ENCODE results near the gene SLC24A3.

The SLC24A3 gene

DNA sequence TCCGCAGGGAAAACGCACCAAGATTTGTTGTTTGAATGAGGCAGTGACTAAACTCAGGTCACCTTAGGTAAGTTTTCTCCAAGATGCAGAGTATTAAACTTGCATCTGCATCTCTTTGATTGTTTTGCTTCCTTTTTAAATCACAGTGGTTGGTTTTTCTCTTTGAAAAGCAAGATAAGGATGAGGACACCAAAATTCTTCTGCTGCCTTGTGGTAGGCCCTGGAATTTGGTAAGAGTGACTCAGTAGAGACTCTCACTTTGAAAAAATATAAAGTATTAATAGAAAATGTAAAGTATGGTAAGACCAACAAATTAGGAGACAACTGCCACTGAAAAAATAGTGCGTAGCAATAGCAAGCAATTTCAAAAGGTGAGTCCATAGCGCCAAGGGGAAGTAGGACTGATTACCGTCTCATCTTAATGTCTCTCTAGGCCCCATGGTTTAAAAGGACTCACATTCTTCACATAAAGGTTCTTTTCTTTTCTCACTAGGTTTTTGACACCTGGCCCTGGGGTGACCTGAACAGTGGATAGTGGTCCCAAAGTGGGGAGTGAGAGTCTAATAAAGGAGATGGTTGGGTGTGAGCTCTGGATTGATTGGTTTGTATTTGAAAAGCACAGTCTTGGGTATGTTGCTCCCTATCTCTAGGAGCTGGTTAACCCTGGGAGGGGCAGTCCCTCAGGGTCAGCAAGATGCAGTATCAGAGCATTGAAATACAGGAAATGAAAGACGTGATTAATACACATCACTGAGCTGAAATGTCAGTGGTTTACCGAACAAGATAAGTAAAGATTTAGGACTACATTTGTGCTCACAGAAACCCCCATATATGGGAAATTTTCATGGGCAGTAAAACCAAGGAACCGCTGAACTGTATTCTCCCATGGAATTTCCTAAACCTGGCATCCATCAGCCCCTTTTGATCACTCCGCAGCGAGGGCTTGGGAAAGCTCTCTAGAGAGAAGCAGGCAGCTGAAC is 221.2 kb downstream of the SLC24A3 start:
- H3K27me3 ChIP-seq = no peaks in the 10 kb centered on the region
- H3K27ac ChIP-seq = no peak overlapping the region
- H3K4me3 ChIP-seq (ENCODE audit: low read depth in 1 of 2, low read length in 1 of 2) = no peak overlapping the region
- peaks cover 10 to 20% of the 10 kb centered on the region in 2 experiments for H3K4me1 ChIP-seq (ENCODE audit: control insufficient read depth in 1 of 2, insufficient read depth in 1 of 2, low read depth in 1 of 2, low read length in 1 of 2)
- no peaks in the 10 kb centered on the region for H3K36me3 ChIP-seq
- no peaks in the 10 kb centered on the region for H3K9me3 ChIP-seq
- TF ChIP-seq, protein P1, sequence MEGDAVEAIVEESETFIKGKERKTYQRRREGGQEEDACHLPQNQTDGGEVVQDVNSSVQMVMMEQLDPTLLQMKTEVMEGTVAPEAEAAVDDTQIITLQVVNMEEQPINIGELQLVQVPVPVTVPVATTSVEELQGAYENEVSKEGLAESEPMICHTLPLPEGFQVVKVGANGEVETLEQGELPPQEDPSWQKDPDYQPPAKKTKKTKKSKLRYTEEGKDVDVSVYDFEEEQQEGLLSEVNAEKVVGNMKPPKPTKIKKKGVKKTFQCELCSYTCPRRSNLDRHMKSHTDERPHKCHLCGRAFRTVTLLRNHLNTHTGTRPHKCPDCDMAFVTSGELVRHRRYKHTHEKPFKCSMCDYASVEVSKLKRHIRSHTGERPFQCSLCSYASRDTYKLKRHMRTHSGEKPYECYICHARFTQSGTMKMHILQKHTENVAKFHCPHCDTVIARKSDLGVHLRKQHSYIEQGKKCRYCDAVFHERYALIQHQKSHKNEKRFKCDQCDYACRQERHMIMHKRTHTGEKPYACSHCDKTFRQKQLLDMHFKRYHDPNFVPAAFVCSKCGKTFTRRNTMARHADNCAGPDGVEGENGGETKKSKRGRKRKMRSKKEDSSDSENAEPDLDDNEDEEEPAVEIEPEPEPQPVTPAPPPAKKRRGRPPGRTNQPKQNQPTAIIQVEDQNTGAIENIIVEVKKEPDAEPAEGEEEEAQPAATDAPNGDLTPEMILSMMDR (IDR thresholded peaks at IDR 0.05) = no peak

DNA sequence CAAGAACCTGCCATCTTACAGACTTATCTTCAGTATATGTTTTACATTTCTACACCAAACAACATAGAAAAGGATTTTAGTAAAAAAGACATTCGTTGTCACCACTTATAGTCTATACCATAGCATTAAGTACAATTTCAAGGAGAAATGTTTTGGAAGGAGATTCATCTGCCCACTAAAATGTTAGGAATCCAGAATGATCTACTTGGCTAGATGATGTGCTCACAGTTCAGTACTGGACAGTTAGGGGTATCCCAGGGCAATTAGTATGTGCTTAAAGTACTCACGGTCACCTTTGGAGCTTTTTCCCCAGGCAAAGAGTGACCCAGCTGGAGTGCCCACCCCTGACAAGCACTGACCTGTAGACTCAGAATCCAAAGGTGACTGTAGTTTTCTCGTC is 222.9 kb downstream of the SLC24A3 start:
- Histone ChIP-seq H3K36me3 (no peaks in the 10 kb centered on the region), H3K27ac (no peak overlapping the region), H3K9me3 (no peaks in the 10 kb centered on the region), H3K4me3 (ENCODE audit: low read depth in 1 of 2, low read length in 1 of 2) (no peak overlapping the region), H3K4me1 (ENCODE audit: control insufficient read depth in 1 of 2, insufficient read depth in 1 of 2, low read depth in 1 of 2, low read length in 1 of 2) (peaks cover 0 to 5% of the 10 kb centered on the region in 2 experiments), H3K27me3 (no peaks in the 10 kb centered on the region)
- TF ChIP-seq, protein P1 (IDR thresholded peaks at IDR 0.05) = no peak

GRCh38 chr20:19435821-19436220 is 223.4 kb downstream of the SLC24A3 start:
- no peaks in the 10 kb centered on the region for H3K36me3 ChIP-seq
- TF ChIP-seq, protein P1 (IDR thresholded peaks at IDR 0.05) = no peak

GRCh38 chr20:19438488-19438887 is 226.0 kb downstream of the SLC24A3 start:
- no peaks in the 10 kb centered on the region for H3K36me3 ChIP-seq
- no peaks in the 10 kb centered on the region for H3K27me3 ChIP-seq
- TF ChIP-seq, protein P1 (IDR thresholded peaks at IDR 0.05) = no peak
- H3K27ac ChIP-seq = no peak overlapping the region
- no peaks in the 10 kb centered on the region for H3K4me1 ChIP-seq (ENCODE audit: control insufficient read depth in 1 of 2, insufficient read depth in 1 of 2, low read depth in 1 of 2, low read length in 1 of 2)
- H3K4me3 ChIP-seq (ENCODE audit: low read depth in 1 of 2, low read length in 1 of 2) = no peak overlapping the region
- H3K9me3 ChIP-seq = no peaks in the 10 kb centered on the region

More at GRCh38 chr20:19435821-19436220, 223.4 kb downstream of the SLC24A3 start:
- Histone ChIP-seq H3K9me3 (no peaks in the 10 kb centered on the region), H3K4me3 (ENCODE audit: low read depth in 1 of 2, low read length in 1 of 2) (no peak overlapping the region), H3K27me3 (no peaks in the 10 kb centered on the region), H3K4me1 (ENCODE audit: control insufficient read depth in 1 of 2, insufficient read depth in 1 of 2, low read depth in 1 of 2, low read length in 1 of 2) (peaks cover 0 to under 1% of the 10 kb centered on the region in 2 experiments), H3K27ac (no peak overlapping the region)

GRCh38 chr20:19440660-19441527 is 228.5 kb downstream of the SLC24A3 start:
- no peak overlapping the region for H3K27ac ChIP-seq
- no peaks in the 10 kb centered on the region for H3K9me3 ChIP-seq
- H3K27me3 ChIP-seq = no peaks in the 10 kb centered on the region
- H3K4me3 ChIP-seq (ENCODE audit: low read depth in 1 of 2, low read length in 1 of 2) = no peak overlapping the region
- H3K36me3 ChIP-seq = no peaks in the 10 kb centered on the region
- H3K4me1 ChIP-seq (ENCODE audit: control insufficient read depth in 1 of 2, insufficient read depth in 1 of 2, low read depth in 1 of 2, low read length in 1 of 2) = no peaks in the 10 kb centered on the region
- TF ChIP-seq, protein P1 (IDR thresholded peaks at IDR 0.05) = no peak
